A673 (cell line): Measurements from ENCODE around the gene TBX18. TPM values are rescaled to one million over a fixed set of nuclear protein-coding genes. Genes with fewer than 3 reads are reported as not detected.

Experiments used
- BruUV-seq: library from RNA; stranded (reverse); fragments of 400-500 nt; replicated peaks from 2 replicates; lab custom pipeline; 2021; lab: Mats Ljungman, UMichigan
- CTCF ChIA-PET: fragments of 300-600 bp; sonication (Branson Sonifier 250); formaldehyde crosslinking; loops from one replicate; lab custom pipeline; 2022; ENCODE audit warnings: antibody characterized with exemption; lab: Charles Lee
- POLR2A ChIA-PET: fragments of 300-600 bp; sonication (Branson Sonifier 250); formaldehyde crosslinking; loops from one replicate; lab custom pipeline; 2022; ENCODE audit warnings: antibody characterized with exemption; ENCODE audit not compliant: low non-redundant PET; lab: Charles Lee
- DNase-seq: peaks from one replicate; pipeline ENCODE4 v3.0.0-alpha.2; 2015; ENCODE audit warnings: low spot score
- H3K27ac ChIP-seq: fragments of 200-600 bp; sonication (generic); 2 replicates; pipeline ENCODE4 v1.5.1; 2016; ENCODE audit warnings: mixed run types, low read depth, mild to moderate bottlenecking, mixed read lengths, antibody characterized with exemption, low read length; ENCODE audit not compliant: poor library complexity, severe bottlenecking
- H3K27me3 ChIP-seq: fragments of 200-600 bp; sonication (generic); replicated peaks from 2 replicates; pipeline ENCODE4 v1.6.1; 2017; ENCODE audit warnings: mixed run types, low read depth, mild to moderate bottlenecking, mixed read lengths, antibody characterized with exemption, low read length; ENCODE audit not compliant: insufficient read depth, poor library complexity
- H3K36me3 ChIP-seq: fragments of 200-600 bp; sonication (generic); 2 replicates; pipeline ENCODE4 v1.6.1; 2016; ENCODE audit warnings: mixed run types, mild to moderate bottlenecking, mixed read lengths, antibody characterized with exemption, low read length; ENCODE audit not compliant: insufficient read depth, poor library complexity, severe bottlenecking
- H3K4me1 ChIP-seq: fragments of 200-600 bp; sonication (generic); 2 replicates; pipeline ENCODE4 v1.6.1; 2017; ENCODE audit warnings: mixed run types, mild to moderate bottlenecking, mixed read lengths, antibody characterized with exemption, low read length; ENCODE audit not compliant: insufficient read depth, poor library complexity, severe bottlenecking
- H3K4me3 ChIP-seq: fragments of 200-600 bp; sonication (generic); 2 replicates; pipeline ENCODE4 v1.5.1; 2016; ENCODE audit warnings: low read depth, mixed run types, mild to moderate bottlenecking, mixed read lengths, low read length; ENCODE audit not compliant: poor library complexity, severe bottlenecking
- H3K9me3 ChIP-seq: fragments of 200-600 bp; sonication (generic); 2 replicates; pipeline ENCODE4 v1.6.1; 2016; ENCODE audit warnings: mixed run types, low read depth, mild to moderate bottlenecking, mixed read lengths, antibody characterized with exemption, low read length; ENCODE audit not compliant: poor library complexity, severe bottlenecking
- EZH2 ChIP-seq: fragments of 200-600 bp; sonication (generic); IDR thresholded peaks from 2 replicates; pipeline ENCODE4 v1.6.1; 2017; ENCODE audit warnings: borderline replicate concordance, low read depth, mild to moderate bottlenecking, mixed read lengths, antibody characterized with exemption, low read length; ENCODE audit not compliant: poor library complexity, severe bottlenecking
- intact Hi-C: fragments of 100-400 bp; cut with micrococcal nuclease; formaldehyde crosslinking; loops from one replicate; pipeline ENCODE4 v1.10.0; 2022; ENCODE audit not compliant: unreplicated experiment
- total RNA-seq: library from RNA; stranded (reverse); gene quantifications from 2 replicates; pipeline ENCODE4 v1.2.3, GENCODE V29; 2021
- TF ChIP-seq, protein P1 (sequence below): fragments of 300-800, 200-600 bp; sonication (generic); conservative IDR thresholded peaks from 2 replicates; pipeline ENCODE4 v1.5.1; 2017; ENCODE audit warnings: low read depth, mild to moderate bottlenecking, antibody characterized with exemption, low read length, moderate library complexity, mixed read lengths

Gene TBX18
- total RNA-seq, 1 experiment from 2014 or later: 16.0 TPM

DNA sequence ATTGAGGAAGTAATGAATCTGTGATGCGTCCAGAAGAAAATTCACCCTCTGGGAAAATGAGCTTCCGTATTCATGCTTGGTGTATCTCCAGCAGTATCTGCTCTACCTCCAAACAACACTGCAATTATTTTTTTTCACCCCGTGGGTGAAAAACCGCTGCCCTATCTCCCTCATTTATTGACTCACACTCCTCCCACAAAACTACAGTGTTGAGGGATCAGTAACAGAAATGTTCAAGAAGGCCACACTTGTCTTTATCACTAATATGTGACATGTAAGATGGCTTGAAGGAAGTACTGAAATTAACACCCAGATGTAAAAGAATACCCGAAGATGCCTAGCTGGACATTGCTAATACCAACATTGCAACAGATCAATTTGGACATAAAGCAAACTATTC is 4.9 kb upstream of the TBX18 start:
- Histone ChIP-seq H3K36me3 (no peaks in the 10 kb centered on the region), H3K4me3 (peak overlapping the region; percentile 43), H3K9me3 (no peaks in the 10 kb centered on the region), H3K27me3 (peaks cover 77% of the 10 kb centered on the region), H3K4me1 (peaks cover 3% of the 10 kb centered on the region), H3K27ac (no peak overlapping the region)
- DNase-seq: peak; percentile 12
- CTCF ChIA-PET: interaction anchor here (0.6 kb wide), 1 partner anchor 347 kb away, joined by 3 read pairs; no protein-coding TSS in a partner anchor
- POLR2A ChIA-PET: no interaction called here
- intact Hi-C loops: loop anchor here (10.0 kb wide), 1 partner anchor 555 kb away; no protein-coding TSS in a partner anchor
- TF ChIP-seq, protein P1, sequence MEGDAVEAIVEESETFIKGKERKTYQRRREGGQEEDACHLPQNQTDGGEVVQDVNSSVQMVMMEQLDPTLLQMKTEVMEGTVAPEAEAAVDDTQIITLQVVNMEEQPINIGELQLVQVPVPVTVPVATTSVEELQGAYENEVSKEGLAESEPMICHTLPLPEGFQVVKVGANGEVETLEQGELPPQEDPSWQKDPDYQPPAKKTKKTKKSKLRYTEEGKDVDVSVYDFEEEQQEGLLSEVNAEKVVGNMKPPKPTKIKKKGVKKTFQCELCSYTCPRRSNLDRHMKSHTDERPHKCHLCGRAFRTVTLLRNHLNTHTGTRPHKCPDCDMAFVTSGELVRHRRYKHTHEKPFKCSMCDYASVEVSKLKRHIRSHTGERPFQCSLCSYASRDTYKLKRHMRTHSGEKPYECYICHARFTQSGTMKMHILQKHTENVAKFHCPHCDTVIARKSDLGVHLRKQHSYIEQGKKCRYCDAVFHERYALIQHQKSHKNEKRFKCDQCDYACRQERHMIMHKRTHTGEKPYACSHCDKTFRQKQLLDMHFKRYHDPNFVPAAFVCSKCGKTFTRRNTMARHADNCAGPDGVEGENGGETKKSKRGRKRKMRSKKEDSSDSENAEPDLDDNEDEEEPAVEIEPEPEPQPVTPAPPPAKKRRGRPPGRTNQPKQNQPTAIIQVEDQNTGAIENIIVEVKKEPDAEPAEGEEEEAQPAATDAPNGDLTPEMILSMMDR: no peak
- no peak for TF ChIP-seq EZH2
- BruUV-seq: TSS peak; percentile 56

DNA sequence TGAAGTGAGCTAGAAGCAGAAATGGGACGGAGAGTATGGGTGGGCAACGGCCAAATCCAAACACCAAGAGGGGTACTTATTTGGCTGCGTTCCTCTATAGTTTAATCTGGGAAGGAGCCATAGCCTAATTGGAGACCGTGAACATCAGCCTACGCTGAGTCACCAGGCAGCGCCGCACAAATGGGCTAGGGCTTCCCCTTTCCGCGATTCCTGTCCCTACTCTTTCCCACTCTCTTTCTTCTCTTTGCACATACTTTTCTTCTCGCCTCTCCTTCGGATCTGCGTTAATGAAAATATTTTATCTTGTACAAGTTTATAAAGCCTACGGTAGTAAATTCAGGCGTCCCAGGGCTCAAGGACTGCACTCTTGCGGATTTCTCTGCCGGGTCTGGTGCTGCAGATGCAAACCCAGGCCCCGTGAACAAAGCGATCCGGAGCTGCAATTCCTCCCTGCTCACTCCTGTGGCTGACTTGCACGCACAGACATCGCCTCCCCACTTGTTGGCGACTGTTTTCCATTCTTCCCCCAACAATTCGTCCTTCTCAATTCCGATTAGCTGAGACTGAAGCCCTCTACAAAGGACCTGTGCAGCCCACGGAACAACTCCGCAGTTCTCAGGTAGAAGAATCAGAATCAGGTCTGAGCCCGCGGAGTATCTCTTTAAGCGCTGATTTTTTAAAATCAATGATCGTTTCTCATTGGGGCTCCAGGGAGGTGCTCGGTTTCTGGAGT is 4.2 kb upstream of the TBX18 start:
- Histone ChIP-seq H3K36me3 (no peaks in the 10 kb centered on the region), H3K27ac (peak overlapping the region; percentile 67), H3K27me3 (peaks cover 70% of the 10 kb centered on the region), H3K4me1 (peaks cover 3% of the 10 kb centered on the region), H3K9me3 (no peaks in the 10 kb centered on the region), H3K4me3 (peak overlapping the region; percentile 43)
- no TSS peak for BruUV-seq
- POLR2A ChIA-PET: no interaction called here
- intact Hi-C loops: loop anchor here (10.0 kb wide), 1 partner anchor 556 kb away; no protein-coding TSS in a partner anchor
- DNase-seq: peak; percentile 69
- TF ChIP-seq, protein P1: no peak
- no peak for TF ChIP-seq EZH2
- CTCF ChIA-PET: interaction anchor here (0.6 kb wide), 1 partner anchor 346 kb away, joined by 3 read pairs; no protein-coding TSS in a partner anchor

DNA sequence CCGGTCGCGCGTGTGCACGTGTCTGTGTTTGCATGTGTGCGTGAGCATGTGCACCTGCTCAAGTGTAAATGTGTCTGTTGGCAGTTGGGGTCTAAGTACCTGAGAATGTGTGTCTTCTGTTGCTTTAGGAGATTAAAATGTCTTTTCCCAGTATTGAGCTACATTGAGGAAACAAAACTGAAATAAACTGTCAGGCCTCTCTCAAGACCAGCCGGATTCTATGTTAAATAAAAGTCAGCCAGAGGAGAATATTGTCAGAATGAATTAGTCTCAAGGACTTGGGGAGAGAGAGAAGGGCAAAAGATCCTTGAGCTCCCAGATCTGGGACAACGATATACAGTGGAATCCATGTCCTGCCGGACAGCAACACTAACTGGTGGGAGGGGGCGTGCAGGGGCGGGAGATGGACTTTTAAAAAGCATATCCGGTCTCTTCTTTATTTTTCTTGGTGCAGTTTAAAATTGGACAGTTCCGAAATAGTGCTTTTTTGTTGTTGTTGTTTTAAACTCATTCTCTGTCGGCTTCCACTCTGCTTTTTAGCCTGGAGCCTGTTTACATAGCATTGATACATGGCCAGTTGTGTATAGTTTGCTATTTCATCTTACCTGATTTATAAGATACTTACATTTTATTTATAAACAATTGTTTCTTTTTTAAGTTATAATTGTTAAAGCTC is 3.3 kb upstream of the TBX18 start:
- TF ChIP-seq, protein P1: no peak
- TF ChIP-seq EZH2: no peak
- Histone ChIP-seq H3K4me3 (no peak overlapping the region), H3K36me3 (no peaks in the 10 kb centered on the region), H3K27ac (no peak overlapping the region), H3K9me3 (no peaks in the 10 kb centered on the region), H3K27me3 (peaks cover 69% of the 10 kb centered on the region), H3K4me1 (peaks cover 3% of the 10 kb centered on the region)
- POLR2A ChIA-PET: no interaction called here
- DNase-seq: no peak
- intact Hi-C loops: loop anchor here (10.0 kb wide), 1 partner anchor 557 kb away; no protein-coding TSS in a partner anchor
- BruUV-seq: no TSS peak
- CTCF ChIA-PET: no interaction called here
